ENCODE data around the gene MORC3.

GRCh38 chr21:36330904-36331303 lies 10.9 kb downstream of the MORC3 start:
- TF ChIP-seq CTCF (IDR thresholded peaks at IDR 0.05; ENCODE audit: insufficient read depth, low read depth, low read length), result peak; percentile 77
- no peak for TF ChIP-seq EZH2 (IDR thresholded peaks at IDR 0.05; ENCODE audit: insufficient read depth, low read length)

All from astrocyte (in vitro differentiated cells and primary cell).